Activated CD8-positive, alpha-beta T cell treated with anti-CD3 and anti-CD28 coated beads for 36 hours (primary cell): ENCODE data around the gene MEI4. TPM values are rescaled to one million over a fixed set of nuclear protein-coding genes. Genes with fewer than 3 reads are reported as not detected.
"Not testable (repeated sequence)": the region's sequence is repeated elsewhere in the genome, so short reads cannot be mapped to it uniquely, and the experiment has no call there.

Source experiments
- ATAC-seq: fragments of 200-7000 bp; cut with Tn5 transposase; one replicate; pipeline ENCODE4 v1.10.0; 2021; ENCODE audit warnings: mild to moderate bottlenecking, moderate library complexity
- CTCF ChIA-PET: fragments of 350-600 bp; sonication (Branson Sonifier 250); formaldehyde crosslinking; loops from one replicate; lab custom pipeline; 2021; ENCODE audit warnings: antibody characterized with exemption; lab: Charles Lee
- POLR2A ChIA-PET: fragments of 350-600 bp; sonication (Branson Sonifier 250); formaldehyde crosslinking; loops from one replicate; lab custom pipeline; 2021; ENCODE audit warnings: antibody characterized with exemption; lab: Charles Lee
- DNase-seq: peaks from one replicate; pipeline ENCODE4 v3.0.0-alpha.2; 2020
- H3K27ac Mint-ChIP-seq: one replicate; pipeline ENCODE4 v1.8.0; 2021; ENCODE audit warnings: mild to moderate bottlenecking, mixed read lengths
- H3K27me3 Mint-ChIP-seq: one replicate; pipeline ENCODE4 v1.8.0; 2021; ENCODE audit warnings: mixed read lengths
- H3K36me3 Mint-ChIP-seq: one replicate; pipeline ENCODE4 v1.8.0; 2021; ENCODE audit warnings: low read depth, mixed read lengths
- H3K4me1 Mint-ChIP-seq: one replicate; pipeline ENCODE4 v1.8.0; 2021; ENCODE audit warnings: low read depth, mixed read lengths
- H3K4me3 Mint-ChIP-seq: one replicate; pipeline ENCODE4 v1.8.0; 2021; ENCODE audit warnings: mild to moderate bottlenecking, moderate library complexity, mixed read lengths
- H3K9me3 Mint-ChIP-seq: one replicate; pipeline ENCODE4 v1.8.0; 2021; ENCODE audit warnings: mixed read lengths
- intact Hi-C: fragments of 100-400 bp; cut with micrococcal nuclease; formaldehyde crosslinking; loops from one replicate; pipeline ENCODE4 v1.10.0; 2022
- total RNA-seq, 2 experiments: library from RNA; stranded (reverse); gene quantifications; one replicate each; pipeline ENCODE4 v1.2.3, GENCODE V29; 2021
- TF ChIP-seq, protein P1 (sequence below): fragments of 200-600 bp; IDR thresholded peaks from one replicate; pipeline ENCODE4 v1.8.0; 2022; ENCODE audit warnings: antibody characterized with exemption, mild to moderate bottlenecking

Gene MEI4
- total RNA-seq, 2 experiments from 2014 or later = not detected

DNA sequence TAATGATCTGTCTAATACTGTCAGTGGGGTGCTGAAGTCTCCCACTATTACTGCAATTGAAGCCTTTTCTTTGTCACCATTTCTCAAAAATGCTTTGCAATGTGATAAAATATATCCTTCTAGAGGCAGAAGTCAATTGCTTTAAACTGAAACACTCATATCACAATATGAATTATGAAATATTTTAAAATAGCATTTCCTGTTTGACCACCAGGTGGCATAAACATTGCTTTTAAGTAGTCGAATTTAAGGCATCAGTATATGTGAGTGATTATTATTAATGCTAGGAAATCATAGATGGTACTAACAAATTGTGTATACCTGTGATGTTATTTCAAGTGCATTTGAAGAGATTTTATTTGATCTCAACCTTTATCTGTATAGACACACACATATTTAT, 87.5 kb downstream of the MEI4 start:
- ChIA-PET CTCF (no interaction called here), POLR2A (no interaction called here)
- DNase-seq (no peak), ATAC-seq (no peak)
- no peaks in the 10 kb centered on the region for H3K27me3 Mint-ChIP-seq
- no peaks in the 10 kb centered on the region for H3K36me3 Mint-ChIP-seq
- TF ChIP-seq, protein P1, sequence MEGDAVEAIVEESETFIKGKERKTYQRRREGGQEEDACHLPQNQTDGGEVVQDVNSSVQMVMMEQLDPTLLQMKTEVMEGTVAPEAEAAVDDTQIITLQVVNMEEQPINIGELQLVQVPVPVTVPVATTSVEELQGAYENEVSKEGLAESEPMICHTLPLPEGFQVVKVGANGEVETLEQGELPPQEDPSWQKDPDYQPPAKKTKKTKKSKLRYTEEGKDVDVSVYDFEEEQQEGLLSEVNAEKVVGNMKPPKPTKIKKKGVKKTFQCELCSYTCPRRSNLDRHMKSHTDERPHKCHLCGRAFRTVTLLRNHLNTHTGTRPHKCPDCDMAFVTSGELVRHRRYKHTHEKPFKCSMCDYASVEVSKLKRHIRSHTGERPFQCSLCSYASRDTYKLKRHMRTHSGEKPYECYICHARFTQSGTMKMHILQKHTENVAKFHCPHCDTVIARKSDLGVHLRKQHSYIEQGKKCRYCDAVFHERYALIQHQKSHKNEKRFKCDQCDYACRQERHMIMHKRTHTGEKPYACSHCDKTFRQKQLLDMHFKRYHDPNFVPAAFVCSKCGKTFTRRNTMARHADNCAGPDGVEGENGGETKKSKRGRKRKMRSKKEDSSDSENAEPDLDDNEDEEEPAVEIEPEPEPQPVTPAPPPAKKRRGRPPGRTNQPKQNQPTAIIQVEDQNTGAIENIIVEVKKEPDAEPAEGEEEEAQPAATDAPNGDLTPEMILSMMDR = peak; percentile 25
- H3K4me3 Mint-ChIP-seq = no peak overlapping the region
- no peaks in the 10 kb centered on the region for H3K4me1 Mint-ChIP-seq
- peaks cover 2% of the 10 kb centered on the region for H3K9me3 Mint-ChIP-seq
- H3K27ac Mint-ChIP-seq = no peak overlapping the region
- intact Hi-C loops = no loop called here

DNA sequence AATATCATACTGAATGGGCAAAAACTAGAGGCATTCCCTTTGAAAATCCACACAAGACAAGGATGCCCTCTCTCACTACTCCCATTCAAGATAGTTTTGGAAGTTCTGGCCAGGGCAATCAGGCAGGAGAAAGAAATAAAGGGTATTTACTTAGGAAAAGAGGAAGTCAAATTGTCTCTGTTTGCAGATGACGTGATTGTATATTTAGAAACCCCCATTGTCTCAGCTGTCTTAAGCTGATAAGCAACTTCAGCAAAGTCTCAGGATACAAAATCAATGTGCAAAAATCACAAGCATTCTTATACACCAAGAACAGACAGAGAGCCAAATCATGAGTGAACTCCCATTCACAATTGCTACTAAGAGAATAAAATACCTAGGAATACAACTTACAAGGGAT, 99.3 kb downstream of the MEI4 start:
- H3K27ac Mint-ChIP-seq, H3K27me3 Mint-ChIP-seq, DNase-seq, intact Hi-C loops, H3K4me1 Mint-ChIP-seq, CTCF ChIA-PET, ATAC-seq, POLR2A ChIA-PET, H3K4me3 Mint-ChIP-seq, H3K36me3 Mint-ChIP-seq: not testable (repeated sequence)
- H3K9me3 Mint-ChIP-seq = peaks cover 11% of the 10 kb centered on the region

DNA sequence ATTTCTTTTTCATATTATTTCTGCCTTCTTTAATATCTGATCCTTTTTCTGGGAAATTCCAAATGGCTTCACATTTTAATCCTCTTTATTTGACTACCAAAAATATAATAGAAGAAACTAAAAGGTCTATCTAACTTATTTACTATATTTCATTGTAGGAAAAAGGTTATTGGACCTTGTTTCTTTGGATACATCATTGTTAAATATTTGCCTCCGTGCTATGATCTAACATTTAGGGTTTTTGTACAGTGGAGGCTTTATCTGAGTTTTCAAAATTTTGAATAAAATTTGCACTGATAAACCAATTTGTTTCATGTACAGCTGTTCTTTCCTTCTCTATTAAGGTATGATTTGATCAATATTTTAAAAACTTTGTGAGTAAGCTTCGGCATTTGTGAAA, 109.5 kb downstream of the MEI4 start:
- DNase-seq = no peak
- Mint-ChIP-seq H3K4me3 (no peak overlapping the region), H3K4me1 (no peaks in the 10 kb centered on the region), H3K9me3 (peaks cover 5% of the 10 kb centered on the region), H3K36me3 (no peaks in the 10 kb centered on the region), H3K27ac (no peak overlapping the region), H3K27me3 (no peaks in the 10 kb centered on the region)
- POLR2A ChIA-PET = no interaction called here
- TF ChIP-seq, protein P1 = no peak
- CTCF ChIA-PET = no interaction called here
- intact Hi-C loops = no loop called here
- no peak for ATAC-seq

- ATAC-seq (no peak), DNase-seq (no peak)
- Mint-ChIP-seq H3K4me3 (no peak overlapping the region), H3K9me3 (peaks cover 5% of the 10 kb centered on the region), H3K36me3 (no peaks in the 10 kb centered on the region), H3K27me3 (no peaks in the 10 kb centered on the region), H3K27ac (no peak overlapping the region), H3K4me1 (no peaks in the 10 kb centered on the region)
- intact Hi-C loops = no loop called here
- ChIA-PET POLR2A (no interaction called here), CTCF (no interaction called here)
- TF ChIP-seq, protein P1 = no peak
Observed at GRCh38 chr6:77763124-77763523, 110.3 kb downstream of the MEI4 start.

- Mint-ChIP-seq H3K27me3 (no peaks in the 10 kb centered on the region), H3K27ac (no peak overlapping the region), H3K9me3 (peaks cover 5% of the 10 kb centered on the region), H3K4me1 (no peaks in the 10 kb centered on the region), H3K36me3 (no peaks in the 10 kb centered on the region), H3K4me3 (no peak overlapping the region)
- TF ChIP-seq, protein P1 = no peak
- ATAC-seq (no peak), DNase-seq (no peak)
- ChIA-PET CTCF (no interaction called here), POLR2A (no interaction called here)
- intact Hi-C loops = no loop called here
Observed at GRCh38 chr6:77764364-77764763, 111.5 kb downstream of the MEI4 start.
